Lung (tissue), 12 donors: ENCODE data around the gene SEMA4B. TPM values are rescaled to one million over a fixed set of nuclear protein-coding genes. Genes with fewer than 3 reads are reported as not detected.

Source experiments
- ATAC-seq: fragments of 200-7000 bp; cut with Tn5 transposase; one replicate; pipeline ENCODE4 v1.9.1; 2020; ENCODE audit warnings: moderate number of reproducible peaks; ENCODE audit not compliant: insufficient read depth, low FRiP score
- DNase-seq, 3 donors: peaks; one replicate each; pipeline ENCODE4 v3.0.0-alpha.2; 2013 to 2017
- H3K27ac ChIP-seq, 2 donors: one replicate each; pipeline ENCODE4 v1.5.1; 2013; ENCODE audit warnings: mild to moderate bottlenecking in 2 of 2, moderate library complexity in 2 of 2, control low read depth in 1 of 2, inconsistent platforms in 1 of 2, low read depth in 1 of 2, low read length in 1 of 2
- H3K27me3 ChIP-seq, 3 donors: one replicate each; pipeline ENCODE4 v1.5.1; 2013; ENCODE audit warnings: low read length in 2 of 3; ENCODE audit not compliant: control insufficient read depth in 3 of 3, insufficient read depth in 3 of 3
- H3K36me3 ChIP-seq, 4 donors: one replicate each; pipeline ENCODE4 v1.5.1; 2013; ENCODE audit warnings: low read length in 4 of 4, mild to moderate bottlenecking in 1 of 4, moderate library complexity in 1 of 4; ENCODE audit not compliant: control insufficient read depth in 4 of 4, insufficient read depth in 4 of 4
- H3K4me1 ChIP-seq, 5 donors: one replicate each; pipeline ENCODE4 v1.5.1; 2013; ENCODE audit warnings: low read length in 5 of 5, mild to moderate bottlenecking in 2 of 5, moderate library complexity in 1 of 5; ENCODE audit not compliant: control insufficient read depth in 5 of 5, insufficient read depth in 5 of 5
- H3K4me3 ChIP-seq: one replicate; pipeline ENCODE4 v1.5.1; 2013; ENCODE audit warnings: mild to moderate bottlenecking, control low read depth, moderate library complexity
- H3K9ac ChIP-seq, 2 donors: one replicate each; pipeline ENCODE4 v1.5.1; 2013; ENCODE audit warnings: low read length in 2 of 2, control low read depth in 1 of 2; ENCODE audit not compliant: insufficient read depth in 1 of 2
- H3K9me3 ChIP-seq, 4 donors: one replicate each; pipeline ENCODE4 v1.5.1; 2013; ENCODE audit warnings: low read length in 3 of 4, mild to moderate bottlenecking in 1 of 4, moderate library complexity in 1 of 4; ENCODE audit not compliant: control insufficient read depth in 4 of 4, insufficient read depth in 3 of 4
- CTCF ChIP-seq: IDR thresholded peaks from 2 replicates; pipeline ENCODE4 v1.5.1; 2012; ENCODE audit warnings: mild to moderate bottlenecking; ENCODE audit errors: control extremely low read depth, extremely low read depth
- WGBS, 2 donors: extraction: QIAGEN DNeasy Blood & Tissue Kit; methylation state at CpG; one replicate each; pipeline ENCODE4 v1.1.7; 2013; 5-methylcytosine and 5-hydroxymethylcytosine counted together
- polyA plus RNA-seq, 2 donors: library from polyadenylated mRNA; stranded (reverse); fragments of 200-250 nt; gene quantifications; one replicate each; pipeline ENCODE4 v1.2.1, GENCODE V29; 2013
- total RNA-seq, 2 donors: library from RNA; depleted of rRNA in 1 of 2; stranded (reverse); fragments of >200 nt in 1 of 2; gene quantifications; one replicate each; pipeline ENCODE4 v1.2.1, GENCODE V29; 2014 to 2021
- donor health status: control.
- donor health status: control.
- donor health status: Bipolar disorder and iron deficiency.
- donor health status: healthy.
- donor health status: DM: yes; HTN: yes; CAD: no.

Gene SEMA4B
- total and polyA plus RNA-seq, 4 donors: 24.0 to 87.5 (median 69.8) TPM

- H3K4me3 ChIP-seq: no peak overlapping the region
- no peaks in the 10 kb centered on the region for H3K4me1 ChIP-seq
- H3K9ac ChIP-seq: no peak overlapping the region
- WGBS, 2 donors: 88% methylated on average over 22 of the region's 22 CpGs
- H3K9me3 ChIP-seq: no peaks in the 10 kb centered on the region
- no peak overlapping the region for H3K27ac ChIP-seq
- ATAC-seq (no peak), DNase-seq (no peak)
- no peaks in the 10 kb centered on the region for H3K27me3 ChIP-seq
- TF ChIP-seq CTCF: no peak
- peaks cover 0 to 9% (median 3%) of the 10 kb centered on the region in 4 donors for H3K36me3 ChIP-seq
Observed at GRCh38 chr15:90241343-90242192, 40.4 kb downstream of the SEMA4B start.

- WGBS, 2 donors: 91 to 93% methylated on average over 10 of the region's 10 CpGs
- ATAC-seq (no peak), DNase-seq (no peak)
- H3K9ac ChIP-seq: no peak overlapping the region
- no peak overlapping the region for H3K4me3 ChIP-seq
- peaks cover 0 to 4% (median 0%) of the 10 kb centered on the region in 5 donors for H3K4me1 ChIP-seq
- H3K27ac ChIP-seq: no peak overlapping the region
- H3K36me3 ChIP-seq: peaks cover 0 to 6% (median 0%) of the 10 kb centered on the region in 4 donors
- no peaks in the 10 kb centered on the region for H3K27me3 ChIP-seq
- no peak for TF ChIP-seq CTCF
- no peaks in the 10 kb centered on the region for H3K9me3 ChIP-seq
Observed at GRCh38 chr15:90243943-90244639, 43.0 kb downstream of the SEMA4B start.

GRCh38 chr15:90248789-90249202 lies 47.7 kb downstream of the SEMA4B start:
- DNase-seq: peak in 2 of 3 donors; percentile 8 to 22
- peaks cover 0 to 5% (median 0%) of the 10 kb centered on the region in 5 donors for H3K4me1 ChIP-seq
- ATAC-seq: no peak
- H3K36me3 ChIP-seq: no peaks in the 10 kb centered on the region
- H3K4me3 ChIP-seq: no peak overlapping the region
- WGBS, 2 donors: 75 to 81% methylated on average over 6 of the region's 6 CpGs
- no peaks in the 10 kb centered on the region for H3K9me3 ChIP-seq
- H3K27me3 ChIP-seq: no peaks in the 10 kb centered on the region
- no peak overlapping the region for H3K9ac ChIP-seq
- no peak for TF ChIP-seq CTCF
- peak overlapping the region in 1 of 2 donors; percentile 67 for H3K27ac ChIP-seq
